NOMO-1 (cell line): Measurements from ENCODE around the gene EXOSC2.

Experiments used
- DNase-seq, 2 experiments: peaks; one replicate each; lab custom pipeline; 2025; ENCODE audit not compliant: unreplicated experiment in 2 of 2; lab: John Stamatoyannopoulos, UW

EXOSC2 gene

GRCh38 chr9:130693101-130693425 is 517 bp upstream of the EXOSC2 start:
- no peak for DNase-seq

DNA sequence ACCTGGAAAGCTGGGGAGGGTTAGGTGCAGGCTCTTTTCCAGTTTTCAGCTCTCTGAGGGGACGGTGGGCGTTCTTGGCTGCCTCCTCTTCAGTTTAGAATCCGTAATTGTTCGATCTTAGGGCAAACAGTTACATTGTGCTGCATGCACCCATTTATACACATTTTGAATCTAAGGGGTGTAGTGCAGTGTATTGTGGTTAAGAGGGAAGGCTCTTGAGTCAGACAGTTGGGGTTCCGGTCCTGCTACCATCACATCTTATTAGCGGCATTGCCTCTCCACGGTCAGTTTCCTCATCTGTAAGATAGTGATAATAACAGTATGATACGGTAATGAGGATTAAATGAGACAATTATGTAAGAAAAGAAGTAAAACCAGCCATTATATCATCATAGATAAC is 625 bp downstream of the EXOSC2 start:
- DNase-seq, result peak in 1 of 2 experiments; percentile 15

DNA sequence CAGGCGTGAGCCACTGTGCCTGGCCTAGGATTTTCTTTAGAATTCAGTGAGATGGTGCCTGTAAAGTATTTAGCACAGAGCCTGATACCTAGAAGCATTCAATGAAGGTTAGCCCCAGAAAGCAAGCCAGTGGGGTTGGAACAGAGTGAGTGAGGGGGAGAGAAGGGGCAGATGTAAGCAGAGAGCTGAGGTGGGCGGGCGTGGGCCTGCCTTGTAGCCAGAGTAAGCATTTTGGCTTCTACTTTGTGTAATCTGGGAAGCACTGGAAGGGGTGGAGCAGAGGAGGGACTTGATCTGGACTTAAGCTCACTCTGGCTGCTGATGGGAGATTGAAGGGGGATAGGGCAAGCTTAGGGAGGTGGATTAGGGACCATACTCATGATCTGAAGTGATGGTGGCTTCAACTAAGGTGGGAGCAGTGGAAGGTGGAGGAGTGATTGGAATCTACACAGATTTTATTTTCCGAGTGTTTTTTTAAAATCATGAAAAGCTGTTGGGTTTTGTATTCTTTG is 2.6 kb downstream of the EXOSC2 start:
- DNase-seq, result no peak

DNA sequence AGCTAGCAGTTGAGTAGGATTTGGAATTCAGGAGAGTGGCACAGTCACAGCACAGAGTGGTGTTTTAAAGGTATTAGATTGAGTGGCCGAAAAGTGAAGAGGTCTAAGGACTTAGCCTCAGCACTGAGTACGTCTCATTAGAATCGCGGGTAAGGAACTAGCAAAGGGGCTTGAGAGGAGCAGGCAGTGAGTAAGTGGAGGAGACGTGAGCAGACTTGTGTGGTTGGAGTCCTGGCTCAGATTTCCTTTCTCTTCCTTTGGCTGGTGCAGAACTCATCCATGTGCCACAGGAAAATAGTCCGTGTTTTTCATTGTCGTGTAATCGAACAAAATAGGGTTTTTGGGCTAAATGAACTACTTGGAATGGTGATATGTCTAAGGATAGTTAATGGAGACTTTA is 3.4 kb downstream of the EXOSC2 start:
- DNase-seq, result no peak

DNA sequence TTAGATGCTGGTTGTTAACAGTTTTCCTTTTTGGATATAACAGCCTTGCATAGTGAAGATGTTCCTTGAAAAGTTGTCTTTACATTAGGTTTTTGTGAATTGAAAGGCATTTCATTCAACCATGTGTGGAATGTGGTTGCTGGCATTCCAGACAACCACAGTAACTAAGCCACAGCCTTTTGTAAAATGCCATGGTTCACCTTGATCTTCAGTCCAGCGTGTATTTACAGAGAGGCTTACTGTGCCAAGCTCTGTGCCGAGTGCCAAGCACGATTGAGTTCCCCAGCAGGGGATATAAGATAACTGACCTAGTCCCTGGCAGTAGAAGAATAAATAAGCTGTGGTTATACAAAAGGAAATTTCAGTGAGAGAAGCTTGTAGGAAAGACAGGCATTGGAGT is 4.9 kb downstream of the EXOSC2 start:
- no peak for DNase-seq

- DNase-seq, result peak in 1 of 2 experiments; percentile 28
Measured at GRCh38 chr9:130699047-130699446, 5.5 kb downstream of the EXOSC2 start.

GRCh38 chr9:130701059-130702022 is 7.8 kb downstream of the EXOSC2 start:
- DNase-seq, result peak; percentile 31 to 36

GRCh38 chr9:130703501-130703900 is 9.9 kb downstream of the EXOSC2 start:
- no peak for DNase-seq

GRCh38 chr9:130707225-130707976 is 13.8 kb downstream of the EXOSC2 start:
- peak in 1 of 2 experiments; percentile 43 for DNase-seq

DNA sequence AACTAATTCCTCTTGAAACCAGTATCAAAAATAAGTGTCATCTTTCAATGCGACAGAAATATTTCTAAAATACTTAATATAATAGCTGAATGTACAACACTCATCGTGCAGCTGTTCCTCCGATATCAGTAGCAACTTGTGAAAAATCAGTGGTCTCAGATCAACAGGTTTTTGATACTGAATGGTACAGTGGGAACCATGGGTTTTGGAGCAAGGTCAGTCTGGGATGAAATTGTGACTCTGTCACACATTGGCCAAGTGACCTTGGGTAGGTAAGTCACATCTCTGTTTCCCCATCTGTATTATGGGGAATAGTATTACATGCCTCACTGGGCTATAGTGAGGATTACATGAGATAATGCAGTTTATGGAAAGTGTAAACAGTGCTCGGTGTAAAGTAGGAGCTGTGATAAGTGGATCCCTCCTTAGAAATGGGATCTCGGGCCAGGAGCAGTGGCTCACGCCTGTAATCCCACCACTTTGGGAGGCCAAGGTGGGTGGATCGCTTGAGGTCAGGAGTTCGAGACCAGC is 17.3 kb downstream of the EXOSC2 start:
- no peak for DNase-seq

- DNase-seq, result no peak
Measured at GRCh38 chr9:130711469-130711868, 17.9 kb downstream of the EXOSC2 start.

GRCh38 chr9:130712564-130713285 is 19.1 kb downstream of the EXOSC2 start:
- DNase-seq, result peak; percentile 93 to 98

DNA sequence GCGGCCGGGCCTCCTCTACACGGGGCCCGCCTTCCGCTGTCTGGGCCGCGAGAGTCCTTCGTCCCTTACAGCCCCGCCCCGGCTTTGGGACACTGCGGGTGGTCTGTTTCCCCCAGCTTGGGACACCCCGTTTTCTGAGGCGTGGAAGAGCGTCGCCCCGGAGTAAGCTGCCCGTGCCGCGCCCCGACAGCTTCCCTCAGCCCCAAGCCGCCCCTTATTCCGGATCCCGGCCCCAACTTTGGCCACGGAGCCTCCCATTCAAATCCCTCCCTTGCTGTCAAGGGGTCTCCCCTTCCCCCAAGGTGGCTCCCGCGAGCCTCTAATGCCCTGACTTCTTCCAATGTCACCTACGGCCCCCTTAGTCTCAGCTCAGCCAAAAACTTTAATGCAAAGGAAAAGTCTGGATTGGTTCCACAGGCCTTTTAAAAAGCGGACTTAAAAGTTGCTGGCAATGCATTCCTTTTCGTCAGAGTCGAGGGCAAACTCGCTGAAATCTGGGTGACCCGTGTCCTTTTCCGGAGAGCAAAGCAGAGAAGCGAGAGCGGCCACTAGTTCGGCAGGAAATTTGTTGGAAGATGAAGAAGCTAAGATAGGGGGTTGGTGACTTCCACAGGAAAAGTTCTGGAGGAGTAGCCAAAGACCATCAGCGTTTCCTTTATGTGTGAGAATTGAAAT is 19.8 kb downstream of the EXOSC2 start:
- no peak for DNase-seq

DNA sequence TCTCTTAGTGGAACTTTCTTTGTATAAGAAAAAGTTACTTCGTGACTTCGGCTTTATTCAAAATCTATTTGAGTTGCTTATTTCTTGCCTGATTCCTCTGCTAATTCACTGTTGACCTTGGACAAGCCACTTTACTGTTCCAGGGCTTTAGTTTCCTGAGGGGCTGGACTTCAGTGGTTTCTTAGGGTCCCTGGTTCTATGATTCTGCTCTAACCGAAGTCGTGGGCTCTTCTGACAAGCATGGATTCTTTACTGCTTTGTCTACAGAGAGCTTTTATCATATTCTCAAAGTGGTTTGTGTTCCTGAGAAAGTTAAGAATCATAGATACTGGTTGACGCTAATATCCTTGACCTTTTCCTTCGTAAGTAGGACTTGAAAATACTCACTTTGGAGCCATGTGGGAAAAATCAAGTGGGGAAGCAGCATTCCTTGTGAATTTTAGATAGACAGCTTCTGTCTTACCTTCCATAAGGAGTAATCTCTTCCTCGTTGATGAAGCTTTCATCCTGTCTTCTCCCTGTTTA is 21.1 kb downstream of the EXOSC2 start:
- no peak for DNase-seq

DNA sequence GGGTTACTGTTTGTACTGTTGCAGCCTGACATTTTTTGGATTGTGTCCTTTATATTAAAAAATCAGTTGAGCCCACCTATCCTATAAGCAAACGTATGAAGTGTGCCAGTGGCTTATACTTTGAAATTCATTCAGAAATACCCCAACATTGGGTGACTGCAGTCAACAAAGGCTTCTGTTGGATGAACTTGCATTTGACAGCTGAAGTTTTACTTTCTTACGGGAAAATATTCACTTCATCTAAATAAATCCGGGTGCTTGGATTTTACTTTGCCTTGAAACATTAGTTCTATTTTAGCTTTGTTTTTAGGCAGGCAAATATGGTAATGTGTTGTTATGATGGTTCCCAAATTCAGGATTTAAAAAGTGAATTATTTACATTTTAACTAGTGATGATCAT is 21.7 kb downstream of the EXOSC2 start:
- no peak for DNase-seq

GRCh38 chr9:130718562-130718961 is 25.0 kb downstream of the EXOSC2 start:
- no peak for DNase-seq

DNA sequence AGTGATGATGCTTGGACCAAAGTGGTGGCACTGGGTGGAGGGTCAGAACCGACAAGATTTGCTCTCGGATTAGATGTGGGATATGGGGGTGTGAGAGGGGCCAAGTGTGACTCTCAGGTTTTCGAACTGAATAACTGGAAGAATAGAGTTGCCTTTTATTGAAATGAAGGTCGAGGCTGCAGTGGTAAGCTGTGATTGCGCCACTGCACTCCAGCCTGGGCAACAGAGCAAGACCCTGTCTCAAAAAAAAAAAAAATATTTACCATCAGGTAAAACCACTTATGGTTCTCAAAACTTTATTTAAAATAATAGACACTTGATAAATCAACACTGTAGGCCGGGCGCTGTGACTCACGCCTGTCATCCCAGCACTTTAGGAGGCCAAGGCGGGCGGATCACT is 27.2 kb downstream of the EXOSC2 start:
- DNase-seq, result no peak

DNA sequence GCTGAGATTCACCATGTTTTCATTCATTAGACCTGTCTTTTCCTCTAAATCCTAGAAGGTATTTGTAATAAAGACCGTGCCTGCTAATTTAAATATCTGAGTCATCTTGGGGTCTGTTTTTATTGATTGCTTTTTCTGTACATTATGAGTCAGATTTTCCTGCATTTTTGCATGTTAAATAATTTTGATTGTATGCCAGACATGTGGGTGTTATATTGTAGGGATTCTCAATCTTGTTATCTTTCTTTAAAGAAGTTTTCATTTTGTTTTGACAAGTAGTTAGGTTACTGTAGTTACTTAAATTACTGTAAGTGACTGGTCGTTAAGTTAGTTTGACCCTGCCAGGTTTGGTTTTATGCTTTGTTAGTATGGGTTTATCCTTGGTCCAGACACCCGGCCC is 35.1 kb downstream of the EXOSC2 start:
- DNase-seq, result no peak

- no peak for DNase-seq
Measured at GRCh38 chr9:130729145-130729544, 35.6 kb downstream of the EXOSC2 start.

- DNase-seq, result no peak
Measured at GRCh38 chr9:130731355-130731754, 37.8 kb downstream of the EXOSC2 start.
